Dedifferentiated amniotic fluid mesenchymal stem cell (primary cell): ENCODE measurements around the gene OSBPL1A.

Experiments
- DNase-seq: peaks from one replicate; pipeline ENCODE4 v3.0.0-alpha.2; 2016; ENCODE audit errors: extremely low spot score

Gene OSBPL1A

GRCh38 chr18:24219561-24220317, 177.9 kb downstream of the OSBPL1A start:
- no peak for DNase-seq

- no peak for DNase-seq
Measured at GRCh38 chr18:24214913-24215312, 182.7 kb downstream of the OSBPL1A start.

GRCh38 chr18:24214144-24214543, 183.5 kb downstream of the OSBPL1A start:
- no peak for DNase-seq

GRCh38 chr18:24212939-24213338, 184.7 kb downstream of the OSBPL1A start:
- peak; percentile 52 for DNase-seq

- no peak for DNase-seq
Measured at GRCh38 chr18:24209558-24209957, 188.1 kb downstream of the OSBPL1A start.

GRCh38 chr18:24208270-24209035, 189.2 kb downstream of the OSBPL1A start:
- DNase-seq: no peak

GRCh38 chr18:24204904-24205303, 192.7 kb downstream of the OSBPL1A start:
- no peak for DNase-seq

- DNase-seq: no peak
Measured at GRCh38 chr18:24201699-24202687, 195.6 kb downstream of the OSBPL1A start.

GRCh38 chr18:24200494-24201290, 196.9 kb downstream of the OSBPL1A start:
- no peak for DNase-seq

GRCh38 chr18:24199372-24199962, 198.2 kb downstream of the OSBPL1A start:
- DNase-seq: no peak

GRCh38 chr18:24198461-24198860, 199.2 kb downstream of the OSBPL1A start:
- DNase-seq: no peak

GRCh38 chr18:24197412-24197811, 200.2 kb downstream of the OSBPL1A start:
- no peak for DNase-seq

- DNase-seq: no peak
Measured at GRCh38 chr18:24196764-24197163, 200.9 kb downstream of the OSBPL1A start.

- DNase-seq: no peak
Measured at GRCh38 chr18:24195296-24196053, 202.1 kb downstream of the OSBPL1A start.

GRCh38 chr18:24190590-24190989, 207.0 kb downstream of the OSBPL1A start:
- DNase-seq: no peak

- no peak for DNase-seq
Measured at GRCh38 chr18:24189664-24190346, 207.8 kb downstream of the OSBPL1A start.

- DNase-seq: peak; percentile 24
Measured at GRCh38 chr18:24189007-24189528, 208.6 kb downstream of the OSBPL1A start.

- DNase-seq: no peak
Measured at GRCh38 chr18:24188120-24188519, 209.5 kb downstream of the OSBPL1A start.

- no peak for DNase-seq
Measured at GRCh38 chr18:24187689-24188088, 209.9 kb downstream of the OSBPL1A start.
